Hindlimb muscle (tissue), 1 donor: ENCODE results near the gene DCHS2. TPM values are rescaled to one million over a fixed set of nuclear protein-coding genes. Genes with fewer than 3 reads are reported as not detected.
A peak's percentile ranks its signal among the peaks of the same experiment; 100 is the strongest.

Source experiments
- DNase-seq: peaks from one replicate; pipeline ENCODE4 v3.0.0-alpha.2; 2013
- polyA plus RNA-seq: library from polyadenylated mRNA; unstranded; fragments of 120-200 nt; gene quantifications from one replicate; pipeline ENCODE4 v1.2.1, GENCODE V29; 2013; ENCODE audit not compliant: insufficient read length

The DCHS2 gene
- polyA plus RNA-seq, 1 donor: 3.0 TPM

DNA sequence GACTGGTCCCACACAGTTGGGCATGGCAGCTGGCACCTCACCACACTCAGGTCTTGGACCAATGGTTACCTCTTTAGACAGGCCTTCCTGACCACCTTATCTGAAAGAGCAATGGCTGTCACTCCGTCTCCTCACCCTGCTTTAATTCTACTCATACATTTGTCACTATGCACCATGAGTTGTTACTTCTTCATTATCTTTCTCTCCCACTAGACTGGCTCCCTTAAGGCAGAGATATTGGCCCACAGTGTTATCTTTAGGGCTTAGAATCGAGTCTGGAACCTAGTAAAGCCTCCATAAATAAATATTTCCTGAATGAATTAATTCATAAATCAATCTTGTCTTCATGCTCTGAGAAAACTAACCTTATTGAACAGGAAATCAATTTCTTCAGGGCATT lies 46.6 kb downstream of the DCHS2 start:
- DNase-seq: no peak

DNA sequence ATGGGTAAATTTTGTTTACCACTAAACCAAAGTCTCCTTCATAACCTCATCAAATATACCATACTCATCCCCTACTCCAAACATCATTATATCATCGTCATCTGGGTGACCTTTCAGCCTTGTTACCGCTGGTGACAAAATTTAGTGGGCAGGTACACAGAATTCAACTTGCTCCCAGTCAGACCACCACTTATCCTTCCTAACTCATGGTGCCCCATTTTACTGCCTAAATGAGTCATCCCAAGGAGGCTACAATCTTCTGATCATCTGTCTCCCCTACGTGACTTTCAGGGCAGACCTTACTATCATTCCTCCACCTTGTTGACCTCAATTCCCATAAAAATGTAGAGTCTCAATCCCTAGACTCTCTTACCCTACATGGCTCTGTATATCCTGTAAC lies 49.6 kb downstream of the DCHS2 start:
- no peak for DNase-seq

- DNase-seq: no peak
Observed at GRCh38 chr4:154441124-154441523, 50.5 kb downstream of the DCHS2 start.

GRCh38 chr4:154439224-154439623 lies 52.4 kb downstream of the DCHS2 start:
- no peak for DNase-seq

GRCh38 chr4:154435895-154436294 lies 55.7 kb downstream of the DCHS2 start:
- no peak for DNase-seq

DNA sequence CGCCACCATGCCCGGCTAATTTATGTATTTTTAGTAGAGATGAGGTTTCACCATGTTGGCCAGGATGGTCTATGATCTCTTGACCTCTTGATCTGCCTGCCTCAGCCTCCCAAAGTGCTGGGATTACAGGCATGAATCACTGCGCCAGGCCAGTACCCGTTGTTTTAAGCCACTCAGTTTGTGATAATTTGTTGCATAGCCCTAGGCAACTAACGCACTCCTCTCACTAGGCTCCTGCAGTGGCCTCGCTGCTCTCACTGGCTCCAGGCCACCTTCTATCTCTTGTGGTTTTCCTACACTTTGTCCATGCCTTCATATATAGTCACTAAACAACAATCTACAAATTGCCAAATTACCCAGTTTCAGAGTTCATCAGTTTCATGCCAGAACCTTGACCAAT lies 58.1 kb downstream of the DCHS2 start:
- DNase-seq: no peak

DNA sequence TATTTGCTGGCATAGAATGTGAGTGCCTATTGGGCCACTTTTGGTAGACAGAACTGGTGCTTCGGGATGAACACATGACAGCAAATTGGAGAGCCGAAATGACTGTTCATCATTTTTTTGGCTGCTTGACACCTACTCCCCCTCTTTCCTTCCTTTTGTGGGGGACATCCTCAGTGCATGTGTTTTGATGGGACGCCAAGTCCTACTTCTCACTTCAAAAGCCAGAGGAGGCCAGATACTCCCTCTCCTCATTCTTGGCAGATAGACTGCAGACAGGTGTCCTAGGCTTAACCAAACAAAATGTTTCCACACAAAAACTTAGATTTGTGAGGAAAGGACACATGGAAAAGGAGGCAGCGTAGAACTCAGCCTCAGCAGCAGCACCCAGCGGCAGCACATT lies 62.4 kb downstream of the DCHS2 start:
- no peak for DNase-seq

GRCh38 chr4:154427149-154427548 lies 64.5 kb downstream of the DCHS2 start:
- no peak for DNase-seq

DNA sequence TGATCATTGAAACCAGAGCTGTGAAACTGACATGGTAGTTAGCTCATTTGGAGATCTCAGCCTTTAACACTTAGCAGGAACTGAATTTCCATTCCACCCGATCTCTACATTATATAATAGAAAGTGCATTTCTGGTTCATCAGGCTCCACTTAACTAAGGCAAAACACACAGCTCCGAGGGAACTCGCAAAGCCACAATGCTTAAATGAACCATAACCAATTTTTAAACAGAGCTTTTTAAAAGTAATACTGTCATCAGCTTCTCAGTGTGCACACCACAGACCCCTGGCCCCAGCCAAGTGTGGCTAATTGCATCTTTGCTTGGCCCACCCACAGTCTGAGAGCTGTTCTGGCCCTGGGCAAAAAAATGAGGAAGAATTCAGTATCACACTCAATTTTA lies 66.1 kb downstream of the DCHS2 start:
- DNase-seq: no peak

- no peak for DNase-seq
Observed at GRCh38 chr4:154424810-154425484, 66.7 kb downstream of the DCHS2 start.

DNA sequence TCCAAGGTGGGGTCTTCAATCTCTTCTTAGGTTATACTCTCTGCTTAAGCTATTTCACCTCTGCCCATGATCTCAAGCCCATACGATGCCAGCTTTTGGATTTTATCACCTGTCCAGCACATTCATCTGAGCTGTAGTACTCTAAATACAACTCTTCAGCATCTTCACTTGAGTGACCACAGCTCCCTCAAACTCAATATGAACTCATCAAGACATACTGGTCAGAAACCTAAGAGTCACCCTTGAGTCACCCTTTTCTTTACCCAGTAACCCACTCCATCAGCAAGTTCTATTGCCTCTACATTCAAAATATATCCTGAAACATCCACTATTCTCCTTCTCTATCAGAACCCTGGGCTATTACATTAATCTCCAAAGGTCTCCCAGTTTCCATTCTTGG lies 69.4 kb downstream of the DCHS2 start:
- no peak for DNase-seq

GRCh38 chr4:154421618-154422017 lies 70.0 kb downstream of the DCHS2 start:
- no peak for DNase-seq

DNA sequence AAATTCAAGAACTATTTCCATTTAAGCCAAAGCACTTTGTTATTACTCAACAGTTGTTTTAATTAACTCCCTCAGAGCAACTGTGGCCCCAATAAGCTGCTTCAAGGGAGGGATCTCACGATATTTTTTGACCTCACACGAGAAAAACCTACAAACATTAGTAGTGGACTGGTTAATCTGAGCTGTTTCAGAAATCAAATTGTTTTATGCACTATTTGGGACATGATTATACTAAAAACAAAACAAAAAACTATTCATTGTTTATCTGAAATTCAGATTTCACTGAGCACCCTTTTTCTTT lies 74.3 kb downstream of the DCHS2 start:
- DNase-seq: no peak

DNA sequence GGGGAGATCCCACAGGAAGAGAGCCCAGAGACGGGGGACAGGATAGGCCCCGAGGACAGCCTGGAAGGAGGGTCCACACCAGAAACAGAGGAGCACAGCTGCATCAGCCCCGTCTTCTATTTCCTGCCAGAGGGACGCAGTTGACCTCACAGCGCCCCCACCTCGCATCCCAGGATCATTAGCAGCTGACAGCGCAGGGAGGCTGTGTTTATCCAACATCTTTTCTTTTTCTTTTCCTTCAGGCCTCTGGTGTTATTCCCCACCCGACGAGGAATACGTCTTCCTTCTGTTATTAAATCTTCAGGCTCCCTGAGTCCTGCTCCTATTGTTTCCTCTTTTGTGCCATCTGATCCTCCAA lies 75.4 kb downstream of the DCHS2 start:
- peak; percentile 78 for DNase-seq

- DNase-seq: no peak
Observed at GRCh38 chr4:154415313-154415712, 76.3 kb downstream of the DCHS2 start.

GRCh38 chr4:154414796-154415195 lies 76.8 kb downstream of the DCHS2 start:
- DNase-seq: no peak

GRCh38 chr4:154414371-154414770 lies 77.2 kb downstream of the DCHS2 start:
- DNase-seq: no peak

DNA sequence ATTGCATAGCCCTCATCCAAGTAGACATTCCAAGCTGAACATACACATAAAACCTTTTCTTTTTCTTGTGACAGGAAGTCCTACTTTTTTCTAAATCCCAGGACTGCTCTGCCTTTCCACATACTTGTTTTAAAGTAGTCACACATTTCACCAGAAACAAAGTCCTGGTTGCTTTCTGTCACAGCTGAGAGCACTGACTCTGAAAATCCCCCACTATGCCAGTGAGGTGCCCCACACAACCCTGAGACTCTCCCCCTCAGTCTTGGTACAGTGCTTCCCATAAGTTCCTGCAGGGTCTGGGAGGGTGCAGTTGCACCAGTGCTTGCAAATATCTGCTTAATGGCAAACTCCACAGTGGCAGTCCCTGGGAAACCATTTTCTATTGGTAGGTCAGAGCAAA lies 84.2 kb downstream of the DCHS2 start:
- no peak for DNase-seq

GRCh38 chr4:154406018-154406795 lies 85.4 kb downstream of the DCHS2 start:
- DNase-seq: no peak

DNA sequence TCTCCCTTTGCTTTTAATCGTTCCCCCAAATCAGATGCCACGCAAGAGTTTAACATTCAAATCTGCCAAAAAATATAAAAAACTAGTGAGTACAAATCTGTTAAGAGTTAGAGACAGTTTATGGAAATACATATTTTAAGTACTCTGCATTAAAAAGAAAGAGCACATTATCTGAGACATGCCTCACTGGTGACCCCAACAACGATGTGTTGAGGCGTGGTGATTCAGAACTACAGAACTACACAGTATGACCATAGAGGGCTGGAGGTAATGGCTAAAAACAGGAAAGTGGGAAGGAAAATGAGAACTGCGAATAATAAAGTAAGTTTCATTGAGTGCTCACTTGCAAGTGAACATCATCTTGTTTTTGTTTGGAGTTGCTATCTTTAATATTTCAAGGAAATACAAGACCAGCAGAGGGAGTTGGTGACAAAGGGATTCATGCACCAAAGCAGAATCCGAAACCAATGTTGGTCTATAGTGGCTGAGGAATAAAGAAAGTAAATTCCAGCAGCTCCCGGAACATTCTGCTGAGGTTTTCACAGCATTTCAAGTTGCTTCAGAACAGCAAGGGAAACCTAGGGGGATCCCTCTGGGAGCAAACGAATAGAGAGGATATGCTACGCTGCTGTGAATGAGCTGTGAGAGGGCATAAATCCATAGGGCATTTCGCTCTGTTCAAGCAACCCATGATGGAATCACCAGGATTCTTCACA lies 92.2 kb downstream of the DCHS2 start:
- peak; percentile 70 for DNase-seq

DNA sequence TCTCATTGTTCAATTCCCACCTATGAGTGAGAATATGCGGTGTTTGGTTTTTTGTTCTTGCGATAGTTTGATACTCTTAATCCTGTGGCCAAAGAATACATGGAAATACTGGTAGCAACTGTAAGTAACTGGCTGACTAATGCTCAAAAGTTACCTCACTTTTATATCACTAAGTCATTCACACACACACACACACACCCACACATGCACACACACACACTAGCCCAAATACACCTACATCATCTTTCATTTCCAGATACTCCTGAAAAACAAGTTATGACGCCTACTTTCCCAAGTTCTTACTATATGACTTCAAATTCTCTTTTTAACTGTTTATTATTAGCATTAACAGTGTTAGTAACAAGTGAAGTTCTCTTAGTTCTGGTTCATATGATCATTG lies 101.3 kb downstream of the DCHS2 start:
- no peak for DNase-seq

- DNase-seq: no peak
Observed at GRCh38 chr4:154389148-154389547, 102.5 kb downstream of the DCHS2 start.

DNA sequence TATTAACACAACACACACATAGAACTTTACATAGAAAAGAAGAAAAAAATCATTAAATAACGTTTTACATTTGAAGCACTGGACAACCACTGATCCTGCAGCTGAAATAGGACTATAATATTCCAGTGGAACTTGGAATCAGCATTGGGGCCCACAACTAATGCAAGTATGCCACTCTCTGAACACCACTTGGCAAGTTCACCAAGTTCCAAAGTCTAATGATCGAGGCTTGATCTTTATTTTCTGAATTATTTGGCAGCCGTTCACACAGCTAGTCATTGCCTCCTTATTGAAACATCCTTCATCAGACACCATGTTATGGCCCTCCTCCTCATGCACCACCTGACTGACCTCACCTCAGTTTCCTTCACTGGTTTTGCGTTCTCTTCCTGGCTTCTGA lies 107.6 kb downstream of the DCHS2 start:
- DNase-seq: no peak

GRCh38 chr4:154376486-154376885 lies 115.1 kb downstream of the DCHS2 start:
- DNase-seq: no peak
